NCI-H2171 treated with DMSO at 0.1 percent for 48 hours (cell line): ENCODE measurements around the gene DOLPP1.

ENCODE experiments used
- DNase-seq: peaks from one replicate; lab custom pipeline; 2025; lab: John Stamatoyannopoulos, UW

The DOLPP1 gene

GRCh38 chr9:129094387-129095169, 13.7 kb downstream of the DOLPP1 start:
- no peak for DNase-seq

GRCh38 chr9:129095170-129095667, 14.3 kb downstream of the DOLPP1 start:
- DNase-seq: no peak

- DNase-seq: no peak
Observed at GRCh38 chr9:129095908-129096307, 15.0 kb downstream of the DOLPP1 start.

- no peak for DNase-seq
Observed at GRCh38 chr9:129097671-129098306, 16.9 kb downstream of the DOLPP1 start.

GRCh38 chr9:129098328-129098727, 17.4 kb downstream of the DOLPP1 start:
- no peak for DNase-seq

- DNase-seq: no peak
Observed at GRCh38 chr9:129100383-129101169, 19.7 kb downstream of the DOLPP1 start.

- DNase-seq: no peak
Observed at GRCh38 chr9:129101279-129101678, 20.4 kb downstream of the DOLPP1 start.

- no peak for DNase-seq
Observed at GRCh38 chr9:129102095-129102525, 21.2 kb downstream of the DOLPP1 start.

GRCh38 chr9:129102791-129103594, 22.1 kb downstream of the DOLPP1 start:
- peak; percentile 80 for DNase-seq

GRCh38 chr9:129103595-129103965, 22.7 kb downstream of the DOLPP1 start:
- DNase-seq: no peak

- no peak for DNase-seq
Observed at GRCh38 chr9:129104051-129104450, 23.1 kb downstream of the DOLPP1 start.

- no peak for DNase-seq
Observed at GRCh38 chr9:129105857-129106694, 25.2 kb downstream of the DOLPP1 start.

GRCh38 chr9:129107651-129108050, 26.7 kb downstream of the DOLPP1 start:
- DNase-seq: no peak

- no peak for DNase-seq
Observed at GRCh38 chr9:129108083-129108804, 27.3 kb downstream of the DOLPP1 start.

GRCh38 chr9:129108805-129109536, 28.1 kb downstream of the DOLPP1 start:
- DNase-seq: peak; percentile 25

- DNase-seq: no peak
Observed at GRCh38 chr9:129109537-129109903, 28.6 kb downstream of the DOLPP1 start.

GRCh38 chr9:129109952-129110739, 29.2 kb downstream of the DOLPP1 start:
- DNase-seq: no peak

GRCh38 chr9:129110740-129111527, 30.0 kb downstream of the DOLPP1 start, which contains the start of the genes CRAT and PTPA:
TSS of gene CRAT (minus strand) at chr9:129110793. CDS start at chr9:129110509, 284 bp downstream.
TSS of gene PTPA (plus strand) at chr9:129111415. CDS start at chr9:129111601, 186 bp downstream.
- DNase-seq: peak; percentile 93
